Thymus (tissue), 11 donors: ENCODE data around the gene CDH13. TPM values are rescaled to one million over a fixed set of nuclear protein-coding genes. Genes with fewer than 3 reads are reported as not detected.

Source experiments
- DNase-seq, 9 donors: peaks; one replicate each; pipeline ENCODE4 v3.0.0-alpha.2; 2013; ENCODE audit warnings: low spot score in 9 of 9, low read depth in 6 of 9, missing footprints in 1 of 9
- H3K27ac ChIP-seq, 2 donors: one replicate each; pipeline ENCODE4 v1.5.1; 2013; ENCODE audit warnings: control low read depth in 1 of 2, low read depth in 1 of 2, low read length in 1 of 2, mild to moderate bottlenecking in 1 of 2, moderate library complexity in 1 of 2
- H3K27me3 ChIP-seq, 2 donors: one replicate each; pipeline ENCODE4 v1.5.1; 2013; ENCODE audit warnings: low read length in 1 of 2; ENCODE audit not compliant: control insufficient read depth in 2 of 2, insufficient read depth in 1 of 2
- H3K36me3 ChIP-seq, 2 donors: one replicate each; pipeline ENCODE4 v1.5.1; 2013; ENCODE audit warnings: low read length in 1 of 2, mild to moderate bottlenecking in 1 of 2, moderate library complexity in 1 of 2; ENCODE audit not compliant: control insufficient read depth in 2 of 2, insufficient read depth in 2 of 2
- H3K4me1 ChIP-seq, 2 donors: one replicate each; pipeline ENCODE4 v1.5.1; 2013; ENCODE audit warnings: low read length in 2 of 2; ENCODE audit not compliant: control insufficient read depth in 2 of 2, insufficient read depth in 2 of 2
- H3K4me3 ChIP-seq, 2 donors: one replicate each; pipeline ENCODE4 v1.5.1; 2013; ENCODE audit warnings: low read length in 2 of 2, control low read depth in 1 of 2, mild to moderate bottlenecking in 1 of 2
- H3K9me3 ChIP-seq, 2 donors: one replicate each; pipeline ENCODE4 v1.5.1; 2013; ENCODE audit warnings: low read length in 1 of 2, mild to moderate bottlenecking in 1 of 2; ENCODE audit not compliant: control insufficient read depth in 2 of 2, insufficient read depth in 1 of 2
- WGBS: extraction: QIAGEN DNeasy Blood & Tissue Kit; methylation state at CpG from one replicate; pipeline ENCODE4 v1.1.7; 2013; 5-methylcytosine and 5-hydroxymethylcytosine counted together
- polyA plus RNA-seq: library from polyadenylated mRNA; stranded (reverse); fragments of 200-250 nt; gene quantifications from one replicate; pipeline ENCODE4 v1.2.3, GENCODE V29; 2013
- total RNA-seq: library from RNA; stranded (reverse); fragments of 120-200 nt; gene quantifications from one replicate; pipeline ENCODE4 v1.2.4, GENCODE V29; 2013
- donor health status: healthy.

The CDH13 gene
- total and polyA plus RNA-seq, 2 donors = 1.5 to 3.7 TPM

GRCh38 chr16:82653550-82654511 is 27.1 kb downstream of the CDH13 start:
- Histone ChIP-seq H3K4me1 (peaks cover 53 to 67% of the 10 kb centered on the region in 2 donors), H3K27me3 (no peaks in the 10 kb centered on the region), H3K9me3 (no peaks in the 10 kb centered on the region), H3K4me3 (no peak overlapping the region), H3K36me3 (no peaks in the 10 kb centered on the region), H3K27ac (peak overlapping the region; percentile 53 to 83)
- WGBS = 66% methylated on average over 11 of the region's 11 CpGs
- DNase-seq = peak in 1 of 9 donors; percentile 52

- Histone ChIP-seq H3K27ac (peak overlapping the region in 1 of 2 donors; percentile 76), H3K4me3 (no peak overlapping the region), H3K9me3 (no peaks in the 10 kb centered on the region), H3K27me3 (no peaks in the 10 kb centered on the region), H3K36me3 (no peaks in the 10 kb centered on the region), H3K4me1 (peaks cover 51 to 72% of the 10 kb centered on the region in 2 donors)
- 38% methylated on average over 6 of the region's 6 CpGs for WGBS
- peak in 5 of 9 donors; percentile 43 to 86 (median 66) for DNase-seq
These were observed 28.4 kb downstream of the CDH13 start for GRCh38 chr16:82655072-82655714.

GRCh38 chr16:82655720-82656490 is 29.1 kb downstream of the CDH13 start:
- WGBS = 61% methylated on average over 5 of the region's 5 CpGs
- DNase-seq = peak in 5 of 9 donors; percentile 36 to 83 (median 51)
- H3K27me3 ChIP-seq = no peaks in the 10 kb centered on the region
- no peaks in the 10 kb centered on the region for H3K36me3 ChIP-seq
- H3K27ac ChIP-seq = peak overlapping the region; percentile 76 to 77
- peaks cover 51 to 65% of the 10 kb centered on the region in 2 donors for H3K4me1 ChIP-seq
- no peaks in the 10 kb centered on the region for H3K9me3 ChIP-seq
- H3K4me3 ChIP-seq = no peak overlapping the region

- H3K9me3 ChIP-seq = no peaks in the 10 kb centered on the region
- WGBS = 96% methylated on average over 2 of the region's 2 CpGs
- no peak overlapping the region for H3K27ac ChIP-seq
- peaks cover 41 to 51% of the 10 kb centered on the region in 2 donors for H3K4me1 ChIP-seq
- no peak for DNase-seq
- no peak overlapping the region for H3K4me3 ChIP-seq
- no peaks in the 10 kb centered on the region for H3K27me3 ChIP-seq
- H3K36me3 ChIP-seq = no peaks in the 10 kb centered on the region
These were observed 30.5 kb downstream of the CDH13 start for GRCh38 chr16:82657239-82657638.

GRCh38 chr16:82657786-82658185 is 31.0 kb downstream of the CDH13 start:
- Histone ChIP-seq H3K4me3 (no peak overlapping the region), H3K27me3 (no peaks in the 10 kb centered on the region), H3K27ac (no peak overlapping the region), H3K9me3 (no peaks in the 10 kb centered on the region), H3K4me1 (peaks cover 35 to 46% of the 10 kb centered on the region in 2 donors), H3K36me3 (no peaks in the 10 kb centered on the region)
- DNase-seq = peak in 1 of 9 donors; percentile 23
- WGBS = 21% methylated on average over 1 of the region's 1 CpG

- Histone ChIP-seq H3K9me3 (no peaks in the 10 kb centered on the region), H3K4me1 (peaks cover 25 to 36% of the 10 kb centered on the region in 2 donors), H3K4me3 (no peak overlapping the region), H3K27me3 (no peaks in the 10 kb centered on the region), H3K27ac (no peak overlapping the region), H3K36me3 (no peaks in the 10 kb centered on the region)
- 98% methylated on average over 2 of the region's 2 CpGs for WGBS
- no peak for DNase-seq
These were observed 32.0 kb downstream of the CDH13 start for GRCh38 chr16:82658796-82659195.

- Histone ChIP-seq H3K27ac (peak overlapping the region; percentile 12 to 58), H3K27me3 (no peaks in the 10 kb centered on the region), H3K9me3 (no peaks in the 10 kb centered on the region), H3K4me3 (no peak overlapping the region), H3K36me3 (no peaks in the 10 kb centered on the region), H3K4me1 (peaks cover 14 to 25% of the 10 kb centered on the region in 2 donors)
- peak in 2 of 9 donors; percentile 12 to 46 for DNase-seq
- WGBS = 68% methylated on average over 8 of the region's 8 CpGs
These were observed 33.4 kb downstream of the CDH13 start for GRCh38 chr16:82660075-82660645.

GRCh38 chr16:82660966-82661365 is 34.2 kb downstream of the CDH13 start:
- 83% methylated on average over 7 of the region's 7 CpGs for WGBS
- Histone ChIP-seq H3K4me3 (no peak overlapping the region), H3K9me3 (no peaks in the 10 kb centered on the region), H3K27me3 (no peaks in the 10 kb centered on the region), H3K4me1 (peaks cover 10 to 18% of the 10 kb centered on the region in 2 donors), H3K36me3 (no peaks in the 10 kb centered on the region), H3K27ac (no peak overlapping the region)
- DNase-seq = no peak
